ENCODE results near the gene CAPZA1.

Gene CAPZA1

DNA sequence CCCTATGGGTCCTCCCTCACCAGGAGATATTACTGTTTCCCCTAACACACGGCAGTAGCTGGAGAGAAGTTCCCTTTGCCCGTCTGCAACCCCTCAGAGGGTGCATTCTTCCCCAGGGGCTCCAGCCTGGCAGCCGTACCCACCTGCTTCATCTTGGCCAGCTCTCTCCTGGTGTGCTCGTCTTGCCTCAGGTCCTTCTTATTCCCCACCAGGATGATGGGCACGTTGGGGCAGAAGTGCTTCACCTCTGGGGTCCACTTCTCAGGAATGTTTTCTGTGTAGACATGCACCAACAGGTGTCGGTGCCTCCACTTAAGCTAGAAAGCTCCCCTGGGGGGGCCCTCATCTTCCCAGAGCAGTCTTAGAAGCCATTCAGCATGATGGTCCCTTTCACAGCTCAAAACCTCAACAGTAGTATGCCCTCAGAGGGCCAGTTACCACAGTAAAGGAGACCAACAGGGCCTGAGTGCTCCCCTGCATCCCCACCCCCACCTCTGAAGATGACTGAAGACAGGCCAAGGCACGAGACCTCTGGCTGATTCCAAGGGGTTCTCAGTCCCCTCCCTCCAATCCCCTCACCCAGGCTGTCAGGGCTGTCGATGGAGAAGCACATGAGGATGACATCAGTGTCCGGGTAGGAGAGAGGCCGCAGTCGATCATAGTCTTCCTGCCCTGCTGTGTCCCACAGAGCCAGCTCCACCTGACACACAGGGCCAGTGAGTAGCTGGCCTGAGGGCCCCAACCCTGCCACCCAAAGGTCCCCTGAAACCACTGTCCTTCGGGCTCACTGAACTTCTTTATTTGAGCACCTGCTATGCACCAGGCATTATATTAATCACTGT is 83.0 kb downstream of the CAPZA1 start:
- DNase-seq = no peak

DNA sequence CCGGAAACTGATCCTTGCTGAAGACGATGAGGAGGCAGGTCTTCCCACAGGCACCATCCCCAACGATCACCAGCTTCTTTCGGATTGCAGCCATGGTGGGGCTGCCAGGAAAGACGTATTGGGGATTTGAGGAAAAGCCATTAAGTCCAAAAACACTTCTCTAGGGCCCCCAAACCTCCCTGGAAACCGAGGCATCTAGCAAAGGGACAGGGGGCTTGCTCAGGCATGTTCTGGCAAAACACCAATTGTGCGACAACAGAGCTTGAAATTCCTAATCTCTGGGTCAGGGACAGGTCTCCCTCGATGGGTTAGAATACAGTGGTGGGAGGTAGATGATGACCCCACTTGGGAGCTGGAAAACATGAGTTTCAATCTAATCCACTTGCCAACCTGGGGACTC is 84.1 kb downstream of the CAPZA1 start:
- DNase-seq = no peak

DNA sequence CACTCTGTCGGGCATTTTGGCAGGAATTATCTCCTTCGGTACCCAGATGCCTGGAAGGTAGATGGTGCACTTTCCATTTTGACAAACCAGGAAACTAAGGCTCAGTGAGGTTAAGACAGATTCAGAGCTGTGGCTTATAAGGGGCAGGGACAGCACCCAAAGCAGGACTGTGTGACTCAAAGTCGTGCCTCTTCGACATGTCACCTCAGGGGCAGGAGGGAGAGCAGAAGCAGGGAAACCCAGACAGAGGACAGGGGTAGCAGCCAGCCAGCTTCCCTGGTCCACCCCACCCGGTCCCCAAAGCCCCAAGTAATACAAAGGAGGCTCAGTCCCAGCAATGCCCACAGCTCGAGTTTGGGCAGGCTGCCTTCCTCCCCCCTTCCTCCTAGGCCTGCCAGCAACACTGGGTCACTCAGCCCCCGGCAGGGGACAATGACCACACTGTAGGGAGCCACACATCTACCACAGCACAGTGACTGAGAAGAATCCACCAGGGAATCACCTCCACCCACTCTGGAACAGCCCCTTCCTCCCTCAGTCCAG is 84.8 kb downstream of the CAPZA1 start:
- DNase-seq = no peak

DNA sequence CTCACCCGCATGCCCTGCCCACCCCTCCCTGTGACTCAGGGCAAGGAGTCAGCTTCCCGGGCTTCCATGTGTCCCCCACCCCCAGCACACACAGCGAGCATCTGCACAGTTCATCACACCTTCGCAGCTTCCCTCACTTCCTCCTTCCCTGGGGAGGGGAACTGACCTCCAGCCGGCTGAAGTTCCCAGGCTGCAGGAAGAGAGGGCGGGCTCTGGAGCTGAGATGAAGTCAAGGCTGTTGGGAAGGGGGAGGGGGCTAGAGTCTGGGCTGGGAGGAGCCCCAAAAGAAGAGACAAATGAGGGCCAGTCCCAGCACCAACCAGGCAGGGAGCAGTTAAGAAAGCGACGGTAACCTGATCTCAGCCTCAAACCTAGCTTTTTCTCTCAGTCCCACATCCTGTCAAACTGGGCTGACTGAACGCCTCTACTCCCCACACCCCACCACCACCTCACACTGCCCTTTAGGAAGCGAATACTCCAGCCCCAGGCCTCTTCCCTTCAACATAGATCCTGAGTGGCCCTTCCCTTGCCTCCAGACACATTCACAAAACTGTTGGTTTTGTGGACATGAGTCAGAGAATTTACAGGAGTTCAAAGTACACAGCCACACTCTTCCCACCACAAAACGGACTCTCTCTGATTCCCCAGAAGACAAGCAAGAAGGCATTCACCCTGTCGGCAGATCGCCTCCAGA is 85.4 kb downstream of the CAPZA1 start:
- DNase-seq = peak; percentile 37 to 41

DNA sequence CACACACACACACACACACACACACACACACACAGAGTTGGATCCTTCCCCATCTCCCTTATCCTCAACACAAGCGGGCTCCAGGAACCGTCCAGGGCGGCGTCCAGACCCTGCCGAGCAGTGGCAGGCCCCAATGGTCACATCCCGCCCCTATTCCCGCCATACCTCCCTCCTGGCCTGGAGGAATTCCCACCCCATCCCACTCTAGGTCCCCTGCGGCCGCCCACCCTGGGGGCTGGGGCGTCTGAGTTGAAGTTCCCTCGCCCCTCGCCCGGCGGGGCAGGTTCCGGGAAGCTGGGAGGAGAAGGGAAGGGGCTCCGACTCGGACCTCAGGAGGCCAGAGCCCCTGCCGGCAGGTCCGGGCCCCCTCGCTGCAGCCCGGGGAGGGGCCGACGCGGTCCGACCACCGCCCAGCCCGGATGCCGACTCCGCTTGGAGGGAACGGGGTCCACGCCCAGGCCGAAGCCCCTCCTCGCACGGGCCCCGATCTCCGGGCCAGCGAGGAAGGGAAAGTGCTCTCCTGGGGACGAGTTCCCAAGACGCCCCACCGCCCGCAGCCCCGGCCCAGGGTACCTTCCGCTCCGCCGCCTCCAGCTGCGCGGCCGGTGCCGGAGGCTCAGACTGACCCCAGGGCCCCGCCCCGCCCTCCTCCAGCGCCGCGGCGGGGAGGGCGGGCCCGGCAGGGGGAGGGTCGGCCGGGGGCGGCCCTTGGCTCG is 87.0 kb downstream of the CAPZA1 start, which contains the start of gene RHOC:
Gene RHOC (minus strand): TSS at position 623 of the 716 bp plus-strand sequence. CDS start 3,328 bp downstream, outside the sequence.
- DNase-seq = peak; percentile 17 to 27

DNA sequence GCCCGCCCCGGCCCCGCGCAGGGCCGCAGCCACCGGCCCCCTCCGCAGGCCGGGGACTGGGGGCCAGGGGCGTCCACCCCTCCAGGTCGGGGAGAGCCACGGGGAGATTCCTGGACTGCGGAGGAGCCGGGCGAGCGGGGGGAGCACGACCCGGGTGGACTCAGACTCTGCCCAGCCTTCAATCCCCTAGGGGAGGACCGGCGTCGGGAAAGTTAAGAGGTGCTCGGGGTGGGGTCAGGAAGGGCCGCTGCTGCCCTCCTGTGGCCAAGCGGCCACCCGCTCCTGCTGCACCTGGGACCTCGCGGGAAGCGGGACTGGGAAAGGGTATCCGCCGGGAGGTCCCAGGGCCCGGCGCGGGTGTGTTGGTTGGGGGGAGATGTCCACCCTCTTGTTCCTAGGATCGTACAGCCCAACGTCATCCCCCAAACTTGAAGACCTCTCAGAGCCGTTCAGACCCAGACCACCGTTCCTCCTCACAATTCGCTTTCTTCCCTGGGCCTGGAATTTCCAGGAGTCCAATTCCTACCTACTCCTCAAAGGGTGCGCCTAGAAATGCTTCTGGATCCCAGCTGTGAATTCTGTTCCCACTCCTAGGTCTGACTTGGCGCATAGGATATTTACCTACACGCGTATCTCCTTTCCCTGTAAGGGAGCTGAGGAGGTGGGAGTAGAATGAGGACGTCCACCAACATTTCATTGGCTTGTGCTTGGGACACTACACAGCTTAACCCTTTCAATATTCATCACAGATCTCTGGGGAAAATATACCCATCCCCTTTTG is 87.8 kb downstream of the CAPZA1 start:
- DNase-seq = peak; percentile 66 to 67

DNA sequence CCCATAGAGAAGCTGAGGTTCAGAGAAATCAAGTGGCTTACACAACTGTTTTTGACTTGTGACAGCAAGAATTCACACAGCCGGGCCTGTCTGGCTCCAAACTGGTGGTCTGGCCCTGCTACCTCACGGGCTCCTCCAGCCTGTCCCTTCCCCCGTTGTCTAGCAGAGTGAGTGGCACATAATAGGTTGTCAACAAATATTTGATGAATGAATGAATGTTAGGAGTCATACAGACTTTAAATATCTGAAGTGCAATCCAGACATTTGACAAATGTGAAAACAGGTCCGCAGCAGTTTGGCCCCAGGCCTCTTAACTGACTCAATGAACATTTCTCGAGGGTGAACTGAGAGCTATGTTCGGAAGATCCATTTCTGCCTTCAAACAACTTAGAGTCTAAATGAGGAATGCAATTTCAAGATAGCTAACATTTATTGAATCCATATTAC is 88.4 kb downstream of the CAPZA1 start:
- DNase-seq = no peak

DNA sequence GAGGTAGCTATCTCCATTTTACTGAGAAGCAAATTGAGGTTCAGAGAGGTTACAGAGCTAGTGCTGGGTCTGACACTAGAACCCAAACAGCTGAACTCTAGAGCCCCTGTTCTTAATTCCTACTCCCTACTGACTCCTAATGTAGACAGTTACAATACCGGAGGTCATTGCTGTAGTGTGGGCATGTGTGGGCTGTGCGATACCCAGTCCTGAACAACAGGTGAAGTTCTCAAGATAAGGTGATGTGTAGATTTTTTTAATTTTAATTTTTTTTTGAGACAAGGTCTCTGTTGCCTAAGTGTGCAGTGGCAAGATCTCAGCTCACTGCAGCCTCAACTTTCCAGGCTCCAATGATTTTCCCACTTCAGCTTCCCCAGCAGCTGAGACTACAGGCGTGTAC is 88.9 kb downstream of the CAPZA1 start:
- no peak for DNase-seq

DNA sequence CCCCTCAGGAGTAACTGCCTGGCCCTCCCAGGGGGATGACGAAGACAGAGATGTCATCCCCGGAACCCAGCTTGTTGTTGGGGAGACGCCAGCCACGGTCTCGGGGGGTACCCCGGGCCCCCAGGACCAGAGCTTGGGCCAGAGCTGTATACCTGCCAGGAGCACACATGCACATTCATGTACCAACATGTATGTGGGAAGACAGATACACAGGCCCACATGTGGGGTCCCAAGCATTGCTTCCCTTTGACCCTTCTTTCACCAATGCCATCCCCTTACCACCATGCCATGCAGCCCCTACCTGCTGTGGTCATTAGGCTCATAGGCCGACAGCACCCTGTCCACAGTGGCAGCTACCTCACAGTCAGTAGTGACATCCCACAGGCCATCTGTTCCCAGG is 90.5 kb downstream of the CAPZA1 start:
- no peak for DNase-seq

DNA sequence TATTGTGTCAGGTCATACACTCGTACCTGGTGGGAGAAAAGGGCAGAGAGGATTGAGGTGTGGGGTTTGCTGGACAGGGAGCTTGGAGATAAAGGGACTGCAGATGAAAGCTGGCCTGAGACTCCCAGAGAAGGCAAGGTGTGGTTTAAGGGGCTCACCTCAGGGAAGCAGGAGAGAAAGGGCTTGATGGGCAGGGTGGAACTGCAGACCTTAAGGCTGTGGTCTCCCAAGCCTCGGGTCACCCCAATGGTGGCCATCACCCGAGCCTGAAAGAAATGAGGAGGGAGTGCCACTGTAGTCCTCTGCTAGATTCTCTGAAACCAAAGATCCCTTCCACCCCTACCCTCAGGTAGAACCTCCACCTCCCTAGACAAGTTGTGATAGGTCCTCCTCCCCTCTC is 91.0 kb downstream of the CAPZA1 start:
- no peak for DNase-seq

DNA sequence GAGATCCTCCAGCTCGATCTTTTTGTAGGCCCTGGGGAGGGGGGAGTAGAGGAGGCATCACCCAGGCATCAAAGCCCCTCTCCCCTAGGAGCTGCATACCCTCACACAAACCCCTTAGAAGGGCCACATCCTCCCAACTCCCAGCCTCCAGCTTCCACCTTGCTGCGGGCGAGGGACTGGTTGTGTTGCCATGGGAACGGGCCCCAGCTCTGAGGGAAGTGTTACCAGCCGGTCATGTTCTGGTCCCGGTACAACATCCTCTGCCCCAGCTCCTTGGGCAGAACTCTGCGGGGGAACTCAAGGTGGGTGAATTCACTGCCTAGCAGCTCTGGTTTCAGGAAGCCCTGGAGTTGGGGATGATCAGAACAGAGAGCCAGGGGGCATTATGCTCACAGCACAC is 91.4 kb downstream of the CAPZA1 start:
- no peak for DNase-seq

DNA sequence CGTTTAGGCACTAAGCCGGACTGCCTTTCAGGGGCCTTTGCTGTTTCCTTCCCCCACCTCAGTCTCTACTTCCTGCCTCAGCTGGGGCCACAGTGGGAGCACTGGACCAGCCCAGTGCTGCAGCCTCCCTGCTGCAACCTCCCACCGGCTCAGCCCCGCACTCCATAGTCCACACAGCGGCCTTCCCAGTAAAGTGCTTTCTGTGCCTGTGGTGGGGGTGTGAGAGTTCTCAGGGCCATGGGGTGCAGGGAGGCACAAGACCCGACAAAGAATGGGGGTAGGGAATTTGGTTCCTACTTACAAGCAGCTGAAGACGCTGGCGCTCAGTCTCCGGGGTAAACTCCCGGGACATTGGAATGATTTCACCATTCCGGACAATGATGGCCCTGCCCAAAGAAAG is 92.0 kb downstream of the CAPZA1 start:
- no peak for DNase-seq

DNA sequence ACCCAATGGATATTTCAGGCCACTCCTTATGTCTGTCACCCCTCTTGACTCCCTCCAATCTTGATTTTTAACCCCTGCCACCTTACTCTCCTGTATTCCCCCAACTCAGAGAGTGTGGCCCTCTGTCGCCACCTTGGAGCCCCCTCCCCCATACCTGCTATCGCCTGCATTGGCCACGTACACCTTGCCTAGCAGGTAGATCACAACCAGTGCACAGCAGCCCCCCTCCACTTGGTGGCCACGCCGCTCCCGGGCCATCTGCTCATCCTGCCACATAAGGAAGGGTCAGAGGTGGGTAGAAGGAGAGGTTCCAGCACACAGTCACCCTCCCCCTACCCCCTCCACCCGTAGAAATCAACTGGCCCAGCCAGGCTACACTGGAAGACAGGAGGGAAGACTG is 92.6 kb downstream of the CAPZA1 start:
- DNase-seq = no peak

DNA sequence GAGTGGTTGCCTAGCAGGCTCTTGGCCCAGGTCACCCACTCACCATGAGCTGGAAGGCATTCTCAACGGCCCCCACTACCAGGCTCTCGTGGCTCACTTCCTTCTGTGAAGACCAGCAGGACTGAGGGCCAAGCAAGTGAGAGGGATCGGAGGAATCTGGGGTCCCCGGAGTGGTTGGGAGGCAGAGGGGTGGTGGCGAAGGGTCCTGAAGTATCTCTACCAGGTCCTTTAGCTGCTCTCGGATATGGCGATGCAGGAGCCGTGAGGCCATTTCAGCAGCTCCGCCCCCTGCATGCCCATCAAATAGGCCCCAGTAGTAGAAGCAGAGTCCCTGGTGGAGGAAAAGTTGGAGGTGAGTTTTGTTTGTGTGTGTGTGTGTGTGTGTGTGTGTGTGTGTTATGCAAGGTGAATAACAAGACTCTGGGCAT is 93.1 kb downstream of the CAPZA1 start:
- DNase-seq = no peak

DNA sequence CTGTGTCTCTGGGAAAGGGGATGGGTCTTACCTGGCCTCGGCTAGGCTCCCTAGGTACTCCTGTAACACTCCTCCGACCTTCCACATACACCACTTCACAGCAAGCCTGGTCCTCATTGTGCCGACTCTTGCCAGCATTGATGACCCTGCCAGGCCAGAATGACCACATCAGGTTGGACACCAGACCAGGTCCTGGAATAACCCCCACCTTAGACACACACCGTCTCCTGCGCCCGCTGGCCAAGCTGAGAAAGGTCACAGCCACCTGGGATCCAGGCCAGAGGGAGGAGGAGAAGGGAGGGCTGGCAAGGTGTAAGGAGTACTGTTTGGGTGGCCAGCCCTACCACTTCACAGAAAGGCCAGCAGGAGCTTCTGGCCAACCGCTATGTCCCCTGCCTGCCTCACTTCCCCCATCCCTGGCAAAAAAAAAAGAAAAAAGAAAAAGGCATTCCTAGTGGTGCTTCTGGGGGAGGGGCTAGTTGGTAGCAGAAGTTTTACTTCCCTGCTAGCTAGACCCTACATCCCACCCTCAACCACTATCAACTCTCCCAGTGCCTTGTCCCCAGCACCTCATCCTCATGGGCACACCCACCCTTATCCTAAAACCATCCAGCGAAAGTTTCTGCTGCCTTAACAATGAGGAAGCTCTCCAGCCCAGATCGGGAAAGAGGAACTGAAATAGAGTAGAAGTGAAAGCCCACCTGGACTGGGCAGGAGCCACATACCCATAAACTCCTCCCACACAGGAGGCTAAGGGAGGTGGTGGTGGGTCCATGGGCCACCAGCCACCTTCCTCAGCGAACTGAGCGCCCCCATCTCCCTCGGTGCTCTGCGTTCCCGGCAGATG is 94.1 kb downstream of the CAPZA1 start:
- no peak for DNase-seq

DNA sequence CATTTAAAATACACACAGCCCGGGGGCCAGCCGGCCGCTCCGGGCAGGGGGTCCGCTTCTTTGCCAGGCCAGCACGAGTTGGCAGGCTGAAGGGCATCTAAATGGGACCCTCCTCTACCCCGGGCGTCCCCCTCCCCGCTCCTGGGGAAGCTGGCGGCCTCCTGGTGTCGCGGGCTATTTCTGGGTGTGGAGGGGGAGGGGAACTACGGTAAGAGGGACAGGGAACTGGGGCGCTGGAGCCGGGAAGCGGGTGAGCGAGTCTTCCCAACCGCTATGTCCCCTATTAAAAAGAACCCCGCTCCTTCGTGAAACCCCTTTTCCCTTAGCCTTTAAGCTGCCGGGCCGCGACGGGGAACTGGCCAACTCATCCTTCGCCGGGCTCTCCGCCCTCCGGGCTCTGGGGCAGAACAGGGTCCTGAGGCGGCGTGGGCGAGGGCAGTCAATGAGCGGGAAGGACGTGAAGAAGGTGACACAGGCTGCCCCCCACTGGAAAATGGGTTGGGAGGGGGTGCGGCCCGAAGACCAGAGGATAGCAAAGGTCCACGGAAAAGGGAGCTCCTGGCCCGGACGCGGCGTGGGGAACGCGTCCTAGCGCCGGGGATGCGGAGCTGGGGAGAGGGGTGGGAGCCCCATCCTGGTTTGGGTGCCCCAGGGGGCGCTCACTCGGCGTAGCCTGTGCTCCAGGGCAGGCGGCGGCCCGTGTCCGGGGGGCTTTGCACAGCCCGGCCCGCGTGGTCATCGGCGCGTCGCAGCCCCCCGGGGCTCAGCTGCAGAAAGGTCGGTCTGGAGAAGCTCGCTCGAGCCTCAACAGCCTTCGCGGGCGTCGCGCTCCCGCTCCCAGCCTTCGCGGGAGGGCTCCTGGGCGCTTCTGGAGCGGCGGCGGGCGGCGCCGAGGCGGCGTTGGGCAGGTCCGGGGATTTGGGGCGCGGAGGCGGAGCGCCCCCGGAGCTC is 95.0 kb downstream of the CAPZA1 start:
- DNase-seq = no peak

DNA sequence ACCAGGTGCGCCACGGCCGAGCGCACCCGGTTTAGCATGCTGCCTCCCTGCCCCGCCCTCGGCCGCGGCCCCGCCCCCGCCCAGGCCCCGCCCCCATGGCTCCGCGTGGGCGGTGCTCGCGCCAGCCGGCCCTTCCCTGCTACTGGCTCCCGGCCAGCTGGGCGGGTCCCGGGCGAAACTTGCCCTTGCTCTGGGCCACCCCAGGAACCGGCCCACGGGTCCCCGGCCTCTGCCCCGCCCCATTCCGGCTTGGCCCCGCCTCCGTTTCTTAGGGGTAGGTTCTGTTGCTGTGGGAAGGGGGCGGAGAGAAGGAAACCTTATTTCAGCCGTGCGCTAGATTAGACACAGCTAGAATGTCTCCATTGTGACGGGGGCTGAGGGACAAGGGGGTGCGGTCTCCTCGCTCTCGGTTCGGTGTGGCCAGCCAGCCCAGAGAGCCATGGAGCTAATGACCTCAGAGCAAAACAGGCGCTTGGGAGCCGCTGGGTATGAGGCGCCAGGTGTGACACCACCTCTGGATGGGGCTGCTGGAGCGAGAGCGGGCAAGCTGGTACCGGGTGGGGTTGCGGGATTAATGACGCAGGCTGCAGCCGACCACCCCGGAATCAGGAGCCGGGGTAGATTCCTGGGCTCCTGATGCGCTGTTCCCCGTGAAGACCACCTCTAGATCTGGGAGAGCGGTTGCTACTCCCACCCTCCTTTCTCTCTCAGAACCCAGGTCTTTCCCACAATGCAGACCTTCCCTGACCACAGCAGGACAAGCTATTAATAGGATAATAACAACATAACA is 95.8 kb downstream of the CAPZA1 start, which contains the start of gene PPM1J:
Gene PPM1J (minus strand): TSS at position 69 of the 790 bp plus-strand sequence. CDS start 31 bp downstream, at position 38.
- DNase-seq = peak; percentile 68 to 70

DNA sequence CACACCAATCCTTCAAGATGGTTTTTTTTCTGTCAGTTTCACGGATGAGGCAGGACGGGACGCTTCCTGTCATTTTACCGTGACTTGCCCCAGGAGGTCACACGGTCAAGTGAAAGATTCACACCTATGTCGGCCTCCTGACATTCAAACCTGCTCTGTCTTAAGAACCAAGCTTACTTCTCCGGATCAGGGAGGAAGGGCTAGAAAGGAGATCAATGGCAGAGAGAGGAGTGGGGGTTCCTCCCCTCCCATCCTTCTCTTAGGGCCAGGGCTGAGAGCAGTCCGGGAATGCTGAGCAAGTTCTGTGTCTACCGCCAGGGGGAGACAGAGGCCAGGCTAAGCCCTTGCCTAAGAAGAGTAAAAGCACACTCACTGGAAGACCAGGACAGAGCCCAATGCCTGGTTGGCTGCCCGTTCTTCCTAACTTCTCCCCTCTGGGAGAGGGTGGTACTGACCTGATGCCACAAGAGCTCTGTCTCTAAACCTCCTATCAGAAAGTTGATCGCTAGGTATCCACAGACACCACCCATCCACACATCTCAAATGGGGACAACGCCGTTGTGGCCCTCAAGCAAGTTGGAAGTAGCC is 96.6 kb downstream of the CAPZA1 start:
- DNase-seq = peak; percentile 75 to 77

Data from NCI-H2081 (cell line).